Right forelimb (tissue), 1 donor: ENCODE results near the gene TNIP1.

Experiments
- DNase-seq: peaks from one replicate; pipeline ENCODE4 v3.0.0-alpha.2; 2018

The TNIP1 gene

DNA sequence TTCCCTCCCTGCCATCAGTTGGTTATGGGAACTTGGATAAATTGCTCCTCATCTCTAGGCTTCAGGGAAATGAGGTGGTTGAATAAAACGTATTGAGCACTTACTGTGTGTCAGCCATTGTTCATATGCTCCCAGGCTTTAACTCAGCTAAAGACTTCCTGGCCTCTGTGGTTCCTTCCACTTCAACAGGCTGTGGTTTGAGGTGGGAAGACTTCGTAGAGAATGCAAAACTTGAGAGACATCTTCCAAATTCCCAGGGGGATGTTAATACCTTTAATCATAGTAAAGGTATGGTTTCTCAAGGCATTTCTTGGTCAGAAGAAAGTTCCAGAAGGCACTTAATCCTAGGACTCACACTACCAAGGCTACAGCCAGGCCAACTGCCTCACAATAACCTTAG lies 62.0 kb downstream of the TNIP1 start:
- no peak for DNase-seq

GRCh38 chr5:151017897-151018296 lies 62.9 kb downstream of the TNIP1 start:
- no peak for DNase-seq

GRCh38 chr5:151016700-151017099 lies 64.1 kb downstream of the TNIP1 start:
- no peak for DNase-seq

DNA sequence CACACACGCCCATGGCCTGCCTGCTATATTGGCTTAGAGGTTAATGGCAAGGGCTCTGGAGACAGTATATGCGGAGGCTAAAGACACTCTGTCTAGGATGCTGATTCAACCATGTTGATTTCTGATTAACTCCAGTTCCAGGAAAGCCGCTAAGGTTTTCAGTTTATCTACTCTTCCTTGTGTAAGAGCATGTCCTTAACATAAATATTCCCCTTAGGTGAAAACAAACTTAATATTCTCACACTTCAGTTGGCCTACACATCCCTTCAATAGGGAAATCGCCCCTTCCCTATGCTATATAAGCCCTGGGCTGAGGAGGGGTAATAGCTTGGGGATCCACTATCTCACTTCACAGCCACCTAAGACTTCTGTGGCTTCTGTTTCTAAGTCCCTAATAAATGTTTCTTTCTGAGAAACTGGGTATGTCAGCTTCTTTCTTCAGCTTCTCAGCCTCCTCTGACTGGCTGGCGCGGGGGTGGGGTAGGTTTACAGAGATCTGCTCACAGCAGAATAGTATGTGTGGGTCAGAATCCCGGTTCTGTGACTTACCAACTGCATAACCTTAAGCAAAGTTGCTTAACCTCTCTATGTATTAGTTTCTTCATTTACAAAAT lies 64.8 kb downstream of the TNIP1 start:
- no peak for DNase-seq

- no peak for DNase-seq
These were observed 66.0 kb downstream of the TNIP1 start for GRCh38 chr5:151014680-151015343.

GRCh38 chr5:151012862-151013261 lies 68.0 kb downstream of the TNIP1 start:
- DNase-seq, result no peak

DNA sequence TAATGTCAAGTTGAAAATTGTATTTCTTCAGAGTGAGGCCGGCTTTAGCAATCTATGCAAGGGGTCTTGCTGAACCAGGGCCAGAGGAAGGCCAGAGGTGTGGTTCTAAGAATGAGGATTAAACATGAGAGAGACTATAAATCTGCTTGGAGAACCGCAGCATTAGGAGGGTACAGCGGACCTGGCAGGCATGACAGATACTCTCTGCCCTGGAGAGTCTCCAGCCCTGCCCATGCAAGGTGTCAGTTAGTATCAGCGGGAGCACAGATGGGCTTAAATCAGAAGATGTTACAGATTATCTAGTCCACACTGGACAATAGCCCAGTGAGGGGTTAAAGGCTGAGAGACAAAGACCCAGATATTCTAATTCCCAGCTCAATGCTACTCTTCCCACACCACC lies 71.9 kb downstream of the TNIP1 start:
- no peak for DNase-seq

GRCh38 chr5:151008210-151008491 lies 72.7 kb downstream of the TNIP1 start:
- DNase-seq, result no peak

GRCh38 chr5:151007430-151008209 lies 73.2 kb downstream of the TNIP1 start:
- DNase-seq, result no peak

GRCh38 chr5:151006704-151007334 lies 74.0 kb downstream of the TNIP1 start:
- DNase-seq, result no peak

DNA sequence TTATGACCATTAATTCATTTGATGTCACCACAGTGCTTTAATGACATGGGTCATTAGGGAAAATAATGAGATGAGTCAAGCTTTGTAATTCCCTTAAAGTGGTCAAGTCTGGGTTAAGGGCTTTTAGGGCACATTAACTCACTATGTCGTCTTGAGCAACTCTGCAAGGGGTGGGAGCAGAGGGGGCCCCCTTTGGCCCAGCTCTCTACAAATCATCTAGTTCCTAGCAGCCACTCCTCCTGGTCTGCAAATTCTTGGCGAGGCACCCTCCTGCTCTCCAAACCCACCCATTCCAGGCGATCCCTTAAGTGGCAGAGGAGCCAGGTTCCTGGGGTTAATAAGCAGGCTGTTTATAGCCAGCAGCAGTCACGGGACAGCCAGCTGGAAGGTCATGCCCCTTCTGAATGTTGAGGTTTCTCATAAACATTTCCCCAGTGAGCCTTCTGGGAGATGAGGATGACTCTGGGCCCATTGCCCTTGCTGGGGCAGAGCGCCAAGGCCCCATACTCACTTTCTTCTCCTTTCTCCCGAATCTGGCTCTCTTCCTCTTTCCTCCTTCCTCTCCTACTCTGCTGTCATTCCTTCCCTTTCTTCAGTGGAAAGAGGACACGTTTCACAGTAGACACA lies 74.8 kb downstream of the TNIP1 start:
- peak; percentile 86 for DNase-seq

DNA sequence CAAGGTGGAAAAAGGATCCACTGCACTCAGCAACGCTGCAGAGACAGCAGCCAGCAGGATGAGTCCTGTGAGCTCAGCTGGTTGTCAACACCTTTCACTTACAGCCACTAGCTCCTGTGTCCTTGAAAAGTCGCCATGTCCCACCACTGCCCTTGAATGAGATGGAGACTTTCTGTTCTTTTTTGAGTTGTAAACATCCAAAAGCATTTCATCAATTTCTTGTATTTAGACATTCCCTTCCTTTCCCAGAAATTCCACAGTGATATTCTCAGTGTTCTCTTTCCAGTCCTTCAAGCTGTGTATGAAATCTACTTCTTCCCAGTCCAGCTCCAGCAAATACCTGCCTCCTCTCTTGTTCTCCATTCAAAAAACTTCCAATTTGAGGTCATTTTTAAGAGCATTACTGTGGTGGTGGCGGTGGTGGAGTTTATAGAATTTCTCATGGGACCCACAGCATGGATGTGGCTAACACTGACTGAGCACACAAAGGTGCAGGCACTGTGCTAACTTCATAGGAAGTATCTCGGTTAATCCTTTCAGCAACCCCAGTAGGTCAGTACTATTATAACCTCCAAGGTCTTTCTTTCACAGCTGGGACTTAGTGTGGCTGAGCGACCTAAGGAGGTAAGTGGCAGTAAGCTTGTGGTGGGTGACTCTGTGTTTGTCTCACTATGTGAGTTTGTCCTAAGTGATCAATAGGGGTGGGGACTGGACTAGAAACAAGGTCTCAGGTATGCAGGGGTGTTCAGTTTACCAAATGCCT lies 75.5 kb downstream of the TNIP1 start:
- DNase-seq, result no peak

DNA sequence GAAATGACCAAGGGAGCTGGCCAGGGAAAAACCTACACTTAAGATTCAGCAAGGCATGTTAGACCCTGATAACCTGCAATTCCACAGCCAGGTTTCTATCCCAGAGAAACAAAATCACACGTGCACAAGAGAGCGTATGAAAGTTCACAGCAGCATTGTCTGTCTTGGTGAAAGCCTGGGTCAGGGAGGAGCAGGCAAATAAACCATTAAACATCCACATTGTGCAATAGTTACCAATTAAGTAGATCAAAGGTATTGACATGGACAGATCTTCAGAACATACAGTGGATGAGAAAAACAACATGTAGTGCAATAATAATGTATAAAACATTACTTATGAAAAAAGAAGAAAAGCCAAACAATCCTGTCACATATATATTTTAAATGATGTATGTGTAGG lies 76.3 kb downstream of the TNIP1 start:
- no peak for DNase-seq

DNA sequence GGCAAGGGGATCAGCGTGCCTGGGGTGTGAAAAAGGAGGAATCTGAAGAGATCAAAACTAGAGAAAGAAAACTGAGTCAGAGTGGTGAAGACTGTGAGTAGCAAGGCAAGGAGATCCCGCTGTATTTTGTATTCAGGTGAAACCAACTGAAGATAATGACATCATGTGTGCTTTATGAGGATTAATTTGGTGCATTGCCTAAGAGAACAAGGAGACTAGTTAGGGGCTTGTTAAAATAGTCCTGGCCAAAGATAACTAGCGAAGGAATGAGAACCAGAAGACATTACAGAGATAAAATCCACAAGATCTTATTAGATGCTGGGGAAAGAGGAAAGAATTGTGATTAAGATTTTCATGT lies 77.4 kb downstream of the TNIP1 start:
- DNase-seq, result no peak

DNA sequence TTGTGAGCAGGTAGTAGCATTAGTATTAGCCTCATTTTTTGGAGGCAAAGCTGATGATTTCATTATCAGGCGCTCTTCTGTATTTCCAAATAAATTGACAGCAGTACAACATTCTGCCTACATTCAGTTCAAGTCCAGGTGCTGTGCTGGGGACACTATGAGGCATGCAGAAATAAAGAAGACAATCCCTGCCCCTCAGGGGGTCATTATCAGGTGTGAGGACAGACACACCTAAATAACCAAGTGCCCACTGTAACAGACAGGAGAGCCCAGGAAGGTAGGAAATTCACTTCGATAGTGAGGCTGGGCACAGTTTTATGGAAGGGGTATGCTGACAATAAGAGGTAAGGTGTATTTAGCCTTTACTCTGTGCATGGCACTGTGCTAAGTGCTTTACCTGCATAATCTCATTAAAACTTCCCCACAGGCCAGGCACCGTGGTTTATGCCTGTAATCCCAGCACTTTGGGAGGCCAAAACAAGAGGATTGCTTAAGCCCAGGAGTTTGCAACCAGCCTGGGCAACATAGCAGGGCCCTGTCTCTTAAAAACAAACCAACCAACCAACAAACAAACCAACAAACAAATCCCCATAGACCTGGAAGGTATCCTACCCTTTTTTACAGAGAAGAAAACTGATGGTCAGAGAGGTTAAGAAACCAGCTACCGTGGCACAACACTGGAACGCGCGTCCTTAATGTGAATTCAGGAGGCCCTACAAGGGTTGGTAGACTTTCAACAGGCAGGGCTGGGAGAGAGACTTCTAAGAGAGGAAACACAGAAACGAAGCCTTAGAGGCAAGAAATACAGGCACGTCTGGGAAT lies 77.9 kb downstream of the TNIP1 start:
- DNase-seq, result no peak

- no peak for DNase-seq
These were observed 78.6 kb downstream of the TNIP1 start for GRCh38 chr5:151002250-151002649.

- DNase-seq, result no peak
These were observed 79.4 kb downstream of the TNIP1 start for GRCh38 chr5:151001436-151001835.

DNA sequence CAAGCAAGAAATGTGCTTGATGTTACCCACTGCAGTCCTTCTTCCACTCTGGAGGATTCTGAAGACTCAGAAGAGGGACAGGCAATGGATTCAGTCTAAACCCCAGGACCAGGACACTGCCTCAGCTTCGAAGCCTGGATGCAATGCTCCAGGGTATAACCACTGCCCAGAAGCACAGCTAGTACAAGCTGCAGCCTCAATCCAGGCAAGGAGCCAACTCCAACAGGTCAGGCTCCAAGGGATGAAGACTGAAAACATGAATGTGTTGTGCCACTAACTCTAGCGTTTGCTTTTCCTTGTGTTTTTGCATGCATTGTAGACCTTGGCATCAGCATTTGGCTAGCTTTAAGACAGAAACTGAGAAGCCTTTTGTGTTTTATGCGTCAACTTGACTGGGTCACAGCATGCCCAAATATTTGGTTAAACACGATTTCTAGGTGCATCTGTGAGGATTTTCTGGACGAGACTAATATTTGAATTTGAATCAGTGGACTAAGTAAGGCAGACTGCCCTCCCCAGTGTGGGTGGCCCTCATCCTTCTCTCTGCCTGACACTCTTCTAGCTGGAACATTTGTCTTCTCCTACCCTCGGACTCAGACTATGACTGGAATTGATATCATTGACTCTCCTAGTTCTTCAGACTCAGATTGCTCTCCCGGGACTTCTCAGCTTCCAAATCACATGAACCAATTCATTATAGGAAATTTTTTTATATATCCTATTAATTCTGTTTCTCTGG lies 81.0 kb downstream of the TNIP1 start:
- DNase-seq, result no peak

DNA sequence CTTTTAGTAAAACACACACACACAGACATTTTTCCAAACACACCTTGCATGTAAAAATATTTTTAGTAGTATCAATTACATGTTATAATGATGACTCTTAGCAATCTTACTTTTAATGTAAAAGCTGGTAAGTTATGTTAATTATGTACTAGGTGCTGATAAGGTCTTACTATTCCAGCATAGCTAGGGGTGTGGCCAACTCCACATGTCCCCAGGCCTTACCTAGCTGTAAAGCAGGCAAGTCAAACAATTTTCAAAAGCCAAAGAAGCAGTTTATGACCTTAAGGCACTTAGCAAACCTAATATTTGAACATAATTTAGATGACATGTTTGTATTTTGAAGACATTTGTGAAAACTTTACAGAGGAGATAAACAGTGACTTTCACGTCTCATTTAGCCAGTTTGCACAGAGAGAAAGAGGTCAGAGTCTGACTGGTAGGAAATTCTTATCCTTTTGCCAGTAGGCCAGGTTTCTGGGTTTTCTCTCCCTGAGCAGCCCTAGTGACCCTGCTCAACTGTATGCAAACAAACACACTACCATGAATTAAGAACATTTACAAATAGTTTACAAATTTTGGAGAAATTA lies 86.9 kb downstream of the TNIP1 start:
- no peak for DNase-seq

GRCh38 chr5:150993422-150993821 lies 87.4 kb downstream of the TNIP1 start:
- no peak for DNase-seq

DNA sequence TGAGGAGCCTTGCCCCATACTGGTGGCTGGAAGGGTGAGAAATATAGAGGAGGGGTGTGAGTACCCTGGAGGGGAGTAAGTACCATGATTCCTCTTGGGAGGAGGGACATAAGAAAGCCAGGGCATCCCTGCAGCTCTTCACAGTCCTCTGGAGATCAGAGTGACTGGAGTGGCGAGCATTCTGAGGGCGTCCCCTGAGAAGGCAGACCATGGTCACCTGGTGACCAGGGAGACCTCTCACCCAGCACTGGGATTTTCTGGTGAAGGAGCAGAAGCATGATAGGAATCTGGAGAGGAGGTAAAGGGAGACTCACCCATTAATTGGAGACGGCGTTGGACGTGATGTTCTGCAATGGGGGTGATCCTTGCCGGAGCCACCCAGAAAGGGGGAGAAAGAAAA lies 88.1 kb downstream of the TNIP1 start:
- no peak for DNase-seq
